HEK293 (cell line): ENCODE measurements around the gene WDR7.

ENCODE experiments used
- CTCF ChIA-PET: fragments of 350-600 bp; formaldehyde crosslinking; extraction: SDS; loops from one replicate; lab custom pipeline; 2021; ENCODE audit warnings: antibody characterized with exemption; lab: Yijun Ruan, JAX
- POLR2A ChIA-PET: fragments of 300-600 bp; formaldehyde crosslinking; extraction: SDS; loops from one replicate; lab custom pipeline; 2020; ENCODE audit warnings: antibody characterized with exemption, inconsistent platforms; lab: Yijun Ruan, JAX
- H3K27ac ChIP-seq: fragments of 200-500 bp; sonication (Bioruptor generic); 2 replicates; pipeline ENCODE4 v1.5.1; 2014; ENCODE audit warnings: low read depth, low read length, control low read depth, inconsistent platforms; ENCODE audit errors: extremely low read depth
- H3K36me3 ChIP-seq, 2 experiments: fragments of 200-500 bp in 1 of 2; sonication (Bioruptor generic) in 1 of 2; 1 replicate in 1 of 2; 2 replicates in 1 of 2; pipeline ENCODE4 v1.5.1; 2014 to 2017; ENCODE audit warnings: inconsistent platforms in 2 of 2, low read length in 2 of 2; ENCODE audit not compliant: control insufficient read depth in 2 of 2, insufficient read depth in 1 of 2
- H3K4me1 ChIP-seq: fragments of 200-500 bp; sonication (Bioruptor generic); 2 replicates; pipeline ENCODE4 v1.5.1; 2014; ENCODE audit warnings: mild to moderate bottlenecking, low read length, inconsistent platforms; ENCODE audit not compliant: control insufficient read depth, insufficient read depth
- H3K4me3 ChIP-seq: 2 replicates; pipeline ENCODE4 v1.5.1; 2011; ENCODE audit warnings: low read depth, mild to moderate bottlenecking, control low read depth, low read length, moderate library complexity
- H3K9me3 ChIP-seq: fragments of 200-500 bp; sonication (Bioruptor generic); 2 replicates; pipeline ENCODE4 v1.5.1; 2014; ENCODE audit warnings: low read depth, low read length, inconsistent platforms; ENCODE audit not compliant: control insufficient read depth, insufficient read depth
- AEBP2 ChIP-seq: fragments of 450-650 bp; formaldehyde crosslinking; IDR thresholded peaks from 2 replicates; pipeline ENCODE4 v1.5.1; 2016; ENCODE audit warnings: missing biosample characterization, missing genetic modification characterization, borderline replicate concordance
- BCL11B ChIP-seq: fragments of 450-650 bp; formaldehyde crosslinking; IDR thresholded peaks from 2 replicates; pipeline ENCODE4 v1.5.1; 2016; ENCODE audit warnings: low read depth, missing biosample characterization, missing genetic modification characterization
- FEZF1 ChIP-seq: fragments of 450-650 bp; formaldehyde crosslinking; IDR thresholded peaks from 2 replicates; pipeline ENCODE4 v1.5.1; 2016; ENCODE audit warnings: missing biosample characterization, missing genetic modification characterization
- GLI4 ChIP-seq: fragments of 450-650 bp; formaldehyde crosslinking; IDR thresholded peaks from 2 replicates; pipeline ENCODE4 v1.5.1; 2016; ENCODE audit warnings: missing biosample characterization, missing genetic modification characterization
- HOXA7 ChIP-seq: sonication (generic); formaldehyde crosslinking; IDR thresholded peaks from 2 replicates; pipeline ENCODE4 v1.8.1; 2022; ENCODE audit warnings: missing genetic modification reagents, borderline replicate concordance
- HOXD13 ChIP-seq: sonication (generic); formaldehyde crosslinking; IDR thresholded peaks from 2 replicates; pipeline ENCODE4 v1.8.0; 2022; ENCODE audit warnings: missing genetic modification reagents, borderline replicate concordance
- MEIS1 ChIP-seq: sonication (generic); formaldehyde crosslinking; IDR thresholded peaks from 2 replicates; pipeline ENCODE4 v1.8.1; 2022; ENCODE audit warnings: missing genetic modification reagents, mild to moderate bottlenecking, borderline replicate concordance
- SALL2 ChIP-seq: fragments of 450-650 bp; formaldehyde crosslinking; IDR thresholded peaks from 2 replicates; pipeline ENCODE4 v1.5.0; 2017; ENCODE audit warnings: missing biosample characterization, mild to moderate bottlenecking, missing genetic modification characterization, borderline replicate concordance
- SCRT1 ChIP-seq: fragments of 450-650 bp; formaldehyde crosslinking; IDR thresholded peaks from 2 replicates; pipeline ENCODE4 v1.5.1; 2016; ENCODE audit warnings: missing biosample characterization, missing genetic modification characterization, borderline replicate concordance
- SP2 ChIP-seq: fragments of 450-650 bp; formaldehyde crosslinking; IDR thresholded peaks from 2 replicates; pipeline ENCODE4 v1.5.1; 2016; ENCODE audit warnings: missing biosample characterization, missing genetic modification characterization
- TRIM28 ChIP-seq: IDR thresholded peaks from 2 replicates; pipeline ENCODE4 v1.6.1; 2011; ENCODE audit warnings: low read length, control low read depth, borderline replicate concordance
- ZBTB21 ChIP-seq: fragments of 450-650 bp; formaldehyde crosslinking; IDR thresholded peaks from 2 replicates; pipeline ENCODE4 v1.5.1; 2017; ENCODE audit warnings: missing biosample characterization, missing genetic modification characterization
- ZBTB26 ChIP-seq: fragments of 450-650 bp; formaldehyde crosslinking; optimal IDR thresholded peaks from 2 replicates; pipeline ENCODE3; 2016; ENCODE audit warnings: missing biosample characterization, mild to moderate bottlenecking, missing genetic modification characterization
- ZBTB48 ChIP-seq: fragments of 450-650 bp; formaldehyde crosslinking; IDR thresholded peaks from 2 replicates; pipeline ENCODE4 v1.5.1; 2016; ENCODE audit warnings: missing biosample characterization, missing genetic modification characterization
- ZNF174 ChIP-seq: fragments of 450-650 bp; formaldehyde crosslinking; IDR thresholded peaks from 2 replicates; pipeline ENCODE4 v1.5.0; 2017; ENCODE audit warnings: missing biosample characterization, mild to moderate bottlenecking, missing genetic modification characterization
- ZNF2 ChIP-seq: fragments of 450-650 bp; formaldehyde crosslinking; IDR thresholded peaks from 2 replicates; pipeline ENCODE4 v1.5.1; 2016; ENCODE audit warnings: missing biosample characterization, missing genetic modification characterization
- ZNF202 ChIP-seq: fragments of 450-650 bp; formaldehyde crosslinking; IDR thresholded peaks from 2 replicates; pipeline ENCODE4 v1.5.1; 2016; ENCODE audit warnings: missing biosample characterization, missing genetic modification characterization, borderline replicate concordance
- ZNF223 ChIP-seq: fragments of 450-650 bp; formaldehyde crosslinking; IDR thresholded peaks from 2 replicates; pipeline ENCODE4 v1.5.1; 2016; ENCODE audit warnings: missing biosample characterization, missing genetic modification characterization
- ZNF24 ChIP-seq: fragments of 450-650 bp; formaldehyde crosslinking; IDR thresholded peaks from 2 replicates; pipeline ENCODE4 v1.5.1; 2016; ENCODE audit warnings: missing biosample characterization, missing genetic modification characterization
- ZNF449 ChIP-seq: fragments of 450-650 bp; formaldehyde crosslinking; IDR thresholded peaks from 2 replicates; pipeline ENCODE4 v1.5.1; 2017; ENCODE audit warnings: missing biosample characterization, mild to moderate bottlenecking, missing genetic modification characterization, moderate library complexity
- ZNF473 ChIP-seq: fragments of 450-650 bp; formaldehyde crosslinking; IDR thresholded peaks from 2 replicates; pipeline ENCODE4 v1.5.1; 2017; ENCODE audit warnings: missing biosample characterization, missing genetic modification characterization
- ZNF501 ChIP-seq: fragments of 450-650 bp; formaldehyde crosslinking; IDR thresholded peaks from 2 replicates; pipeline ENCODE4 v1.5.1; 2016; ENCODE audit warnings: missing biosample characterization, missing genetic modification characterization
- ZNF549 ChIP-seq: fragments of 450-650 bp; IDR thresholded peaks from 2 replicates; pipeline ENCODE4 v1.5.1; 2018; ENCODE audit warnings: missing biosample characterization, missing genetic modification characterization, mild to moderate bottlenecking, inconsistent platforms, moderate library complexity
- ZNF580 ChIP-seq: fragments of 450-650 bp; formaldehyde crosslinking; IDR thresholded peaks from 2 replicates; pipeline ENCODE4 v1.5.1; 2016; ENCODE audit warnings: missing biosample characterization, missing genetic modification characterization
- ZNF664 ChIP-seq: fragments of 450-650 bp; formaldehyde crosslinking; IDR thresholded peaks from 2 replicates; pipeline ENCODE4 v1.5.1; 2016; ENCODE audit warnings: missing biosample characterization, missing genetic modification characterization
- ZNF704 ChIP-seq: fragments of 450-650 bp; formaldehyde crosslinking; IDR thresholded peaks from 2 replicates; pipeline ENCODE4 v1.5.1; 2016; ENCODE audit warnings: missing biosample characterization, missing genetic modification characterization
- ZNF777 ChIP-seq: fragments of 450-650 bp; formaldehyde crosslinking; IDR thresholded peaks from 2 replicates; pipeline ENCODE4 v1.5.1; 2017; ENCODE audit warnings: missing biosample characterization, missing genetic modification characterization, borderline replicate concordance
- ZNF791 ChIP-seq: fragments of 450-650 bp; formaldehyde crosslinking; IDR thresholded peaks from 2 replicates; pipeline ENCODE4 v1.5.1; 2016; ENCODE audit warnings: missing biosample characterization, missing genetic modification characterization
- ZSCAN16 ChIP-seq: fragments of 450-650 bp; formaldehyde crosslinking; IDR thresholded peaks from 2 replicates; pipeline ENCODE4 v1.5.1; 2016; ENCODE audit warnings: missing biosample characterization, missing genetic modification characterization
- ZSCAN23 ChIP-seq: fragments of 450-650 bp; formaldehyde crosslinking; IDR thresholded peaks from 2 replicates; pipeline ENCODE4 v1.5.1; 2016; ENCODE audit warnings: missing biosample characterization, missing genetic modification characterization

The WDR7 gene

GRCh38 chr18:56803051-56803450, 151.9 kb downstream of the WDR7 start:
- Histone ChIP-seq H3K4me1 (peaks cover 7% of the 10 kb centered on the region; the same call in 1 of the 2 replicates), H3K9me3 (no peaks in the 10 kb centered on the region), H3K4me3 (no peak overlapping the region), H3K36me3 (no peaks in the 10 kb centered on the region), H3K27ac (no peak overlapping the region)
- ChIA-PET POLR2A (no interaction called here), CTCF (no interaction called here)
- TF ChIP-seq ZNF501 (tag by site-specific recombination) = no peak

- no peak overlapping the region for H3K27ac ChIP-seq
- peaks cover 7% of the 10 kb centered on the region; the same call in 1 of the 2 replicates for H3K4me1 ChIP-seq
- no peaks in the 10 kb centered on the region for H3K36me3 ChIP-seq
- H3K4me3 ChIP-seq = no peak overlapping the region
- CTCF ChIA-PET = no interaction called here
- TF ChIP-seq TRIM28 = no peak
- no peak for TF ChIP-seq FEZF1 (tag by site-specific recombination)
- no peak for TF ChIP-seq SCRT1
- TF ChIP-seq ZNF791 = no peak
- no peak for TF ChIP-seq ZNF777 (tag by site-specific recombination)
- no peak for TF ChIP-seq SP2
- TF ChIP-seq ZBTB21 = no peak
- TF ChIP-seq ZNF223 (tag by site-specific recombination) = no peak
- no peak for TF ChIP-seq SALL2 (tag by site-specific recombination)
- TF ChIP-seq ZNF2 (tag by site-specific recombination) = no peak
- no peak for TF ChIP-seq ZNF704 (tag by site-specific recombination)
- TF ChIP-seq ZNF664 (tag by site-specific recombination) = no peak
- no peak for TF ChIP-seq ZNF549 (tag by site-specific recombination)
- TF ChIP-seq HOXD13 (CRISPR knock-in tag) = no peak
- no peak for TF ChIP-seq HOXA7 (CRISPR knock-in tag)
- TF ChIP-seq ZNF174 = no peak
- no peak for TF ChIP-seq BCL11B (tag by site-specific recombination)
- TF ChIP-seq ZNF202 (tag by site-specific recombination) = no peak
- no peak for TF ChIP-seq MEIS1 (CRISPR knock-in tag)
- no peak for TF ChIP-seq ZNF473 (tag by site-specific recombination)
- POLR2A ChIA-PET = no interaction called here
- H3K9me3 ChIP-seq = no peaks in the 10 kb centered on the region
These were observed 153.2 kb downstream of the WDR7 start for GRCh38 chr18:56804395-56804794.

GRCh38 chr18:56807901-56808300, 156.7 kb downstream of the WDR7 start:
- ChIA-PET CTCF (interaction anchor here (0.7 to 0.8 kb wide), 4 partner anchors 12 to 1477 kb away, joined by 3 read pairs; no protein-coding TSS in a partner anchor), POLR2A (no interaction called here)
- Histone ChIP-seq H3K4me3 (no peak overlapping the region), H3K4me1 (no peaks in the 10 kb centered on the region), H3K9me3 (no peaks in the 10 kb centered on the region), H3K27ac (no peak overlapping the region), H3K36me3 (no peaks in the 10 kb centered on the region)
- TF ChIP-seq ZNF24 (no peak), ZNF449 (tag by site-specific recombination) (no peak), ZNF580 (tag by site-specific recombination) (no peak), ZSCAN23 (tag by site-specific recombination) (no peak), GLI4 (tag by site-specific recombination) (no peak), ZBTB48 (tag by site-specific recombination) (no peak), ZSCAN16 (no peak), AEBP2 (no peak), ZBTB26 (tag by site-specific recombination) (no peak), HOXA7 (CRISPR knock-in tag) (no peak)
